K562 treated with DMSO at 1 percent for 4 hours (cell line): Measurements from ENCODE around the gene NKX2-3. TPM values are rescaled to one million over a fixed set of nuclear protein-coding genes. Genes with fewer than 3 reads are reported as not detected.

Source experiments
- total RNA-seq: library from RNA; unstranded; fragments of 300-600 nt; gene quantifications from 2 replicates; pipeline ENCODE4 v1.2.3, GENCODE V29; 2022; ENCODE audit not compliant: insufficient read depth

NKX2-3 gene
- total RNA-seq = not detected in 2 replicates

GRCh38 chr10:99532687-99533495 lies at the start of gene NKX2-3:
Gene NKX2-3 (plus strand): TSS chr10:99532942. CDS start chr10:99533132, 190 bp downstream.

Other genes starting within 250 kb of the NKX2-3 start
- gene CNNM1, start 203.6 kb upstream of the NKX2-3 start, total RNA-seq = not detected in 2 replicates
- gene GOT1, start 102.3 kb upstream of the NKX2-3 start, total RNA-seq = 65.1 and 96.1 TPM in 2 replicates
- gene SLC25A28, start 87.5 kb downstream of the NKX2-3 start, total RNA-seq = 7.3 and 8.9 TPM in 2 replicates
- gene ENTPD7, start 126.6 kb downstream of the NKX2-3 start, total RNA-seq = 5.1 and 6.3 TPM in 2 replicates
- gene COX15, start 199.2 kb downstream of the NKX2-3 start, total RNA-seq = 13.8 and 14.5 TPM in 2 replicates
- gene CUTC, start 199.3 kb downstream of the NKX2-3 start, total RNA-seq = 14.1 and 18.3 TPM in 2 replicates
- 0.27 TPM in 1 of 2 replicates, not detected in the other for gene ABCC2, start 249.7 kb downstream of the NKX2-3 start, total RNA-seq